ENCODE data around the gene WWC2.
"Not testable (repeated sequence)": the region's sequence is repeated elsewhere in the genome, so short reads cannot be mapped to it uniquely, and the experiment has no call there.

Gene WWC2

GRCh38 chr4:183318656-183319055 is 219.6 kb downstream of the WWC2 start:
- Histone ChIP-seq H3K9ac (ENCODE audit: low read depth, low read length) (no peak overlapping the region), H3K27ac (ENCODE audit: low read depth, low read length) (no peak overlapping the region), H3K9me3 (ENCODE audit: control insufficient read depth, insufficient read depth, low read length) (no peaks in the 10 kb centered on the region), H3K27me3 (ENCODE audit: control insufficient read depth, insufficient read depth, low read length) (no peaks in the 10 kb centered on the region), H3K4me3 (ENCODE audit: low read depth, low read length) (no peak overlapping the region), H3K4me1 (ENCODE audit: control insufficient read depth, insufficient read depth, low read length) (no peaks in the 10 kb centered on the region), H3K36me3 (ENCODE audit: control insufficient read depth, insufficient read depth, low read length) (peaks cover 43% of the 10 kb centered on the region)

- Histone ChIP-seq H3K27me3 (ENCODE audit: control insufficient read depth, insufficient read depth, low read length) (no peaks in the 10 kb centered on the region), H3K9me3 (ENCODE audit: control insufficient read depth, insufficient read depth, low read length) (no peaks in the 10 kb centered on the region), H3K4me3 (ENCODE audit: low read depth, low read length) (no peak within 1 kb of the TSS), H3K36me3 (ENCODE audit: control insufficient read depth, insufficient read depth, low read length) (peaks cover 25% of the 10 kb centered on the region), H3K27ac (ENCODE audit: low read depth, low read length) (no peak within 1 kb of the TSS), H3K4me1 (ENCODE audit: control insufficient read depth, insufficient read depth, low read length) (no peaks in the 10 kb centered on the region), H3K9ac (ENCODE audit: low read depth, low read length) (no peak within 1 kb of the TSS)
Measured at GRCh38 chr4:183320211-183321059, 221.4 kb downstream of the WWC2 start, which contains the start of gene CLDN22. CLDN22 (minus strand) TSS chr4:183320276; CDS start chr4:183320218, 58 bp downstream.

- no peak overlapping the region for H3K27ac ChIP-seq (ENCODE audit: low read depth, low read length)
- no peak overlapping the region for H3K9ac ChIP-seq (ENCODE audit: low read depth, low read length)
- H3K36me3 ChIP-seq (ENCODE audit: control insufficient read depth, insufficient read depth, low read length): peaks cover 19% of the 10 kb centered on the region
- no peaks in the 10 kb centered on the region for H3K27me3 ChIP-seq (ENCODE audit: control insufficient read depth, insufficient read depth, low read length)
- H3K4me3 ChIP-seq (ENCODE audit: low read depth, low read length): no peak overlapping the region
- H3K9me3 ChIP-seq (ENCODE audit: control insufficient read depth, insufficient read depth, low read length): peaks cover under 1% of the 10 kb centered on the region; the same call in 1 of the 2 replicates
- H3K4me1 ChIP-seq (ENCODE audit: control insufficient read depth, insufficient read depth, low read length): no peaks in the 10 kb centered on the region
Measured at GRCh38 chr4:183321079-183321478, 222.0 kb downstream of the WWC2 start.

- Histone ChIP-seq H3K27me3 (ENCODE audit: control insufficient read depth, insufficient read depth, low read length) (no peaks in the 10 kb centered on the region), H3K9me3 (ENCODE audit: control insufficient read depth, insufficient read depth, low read length) (peaks cover 3% of the 10 kb centered on the region; the same call in 1 of the 2 replicates), H3K9ac (ENCODE audit: low read depth, low read length) (no peak overlapping the region), H3K4me3 (ENCODE audit: low read depth, low read length) (no peak overlapping the region), H3K4me1 (ENCODE audit: control insufficient read depth, insufficient read depth, low read length) (no peaks in the 10 kb centered on the region), H3K27ac (ENCODE audit: low read depth, low read length) (no peak overlapping the region), H3K36me3 (ENCODE audit: control insufficient read depth, insufficient read depth, low read length) (peaks cover 14% of the 10 kb centered on the region)
Measured at GRCh38 chr4:183321516-183321915, 222.5 kb downstream of the WWC2 start.

GRCh38 chr4:183322326-183322725 is 223.3 kb downstream of the WWC2 start, which contains the start of gene CLDN24:
CLDN24 (minus strand) TSS chr4:183322426; CDS start chr4:183322426, 0 bp downstream.
- Histone ChIP-seq H3K4me3 (ENCODE audit: low read depth, low read length) (no peak within 1 kb of the TSS), H3K4me1 (ENCODE audit: control insufficient read depth, insufficient read depth, low read length) (no peaks in the 10 kb centered on the region), H3K27me3 (ENCODE audit: control insufficient read depth, insufficient read depth, low read length) (no peaks in the 10 kb centered on the region), H3K9ac (ENCODE audit: low read depth, low read length) (no peak within 1 kb of the TSS), H3K9me3 (ENCODE audit: control insufficient read depth, insufficient read depth, low read length) (peaks cover 3% of the 10 kb centered on the region; the same call in 1 of the 2 replicates), H3K27ac (ENCODE audit: low read depth, low read length) (no peak within 1 kb of the TSS), H3K36me3 (ENCODE audit: control insufficient read depth, insufficient read depth, low read length) (peaks cover 13% of the 10 kb centered on the region)

- peaks cover 11% of the 10 kb centered on the region for H3K36me3 ChIP-seq (ENCODE audit: control insufficient read depth, insufficient read depth, low read length)
- no peaks in the 10 kb centered on the region for H3K4me1 ChIP-seq (ENCODE audit: control insufficient read depth, insufficient read depth, low read length)
- H3K27me3 ChIP-seq (ENCODE audit: control insufficient read depth, insufficient read depth, low read length): no peaks in the 10 kb centered on the region
- no peak overlapping the region for H3K4me3 ChIP-seq (ENCODE audit: low read depth, low read length)
- no peak overlapping the region for H3K9ac ChIP-seq (ENCODE audit: low read depth, low read length)
- H3K27ac ChIP-seq (ENCODE audit: low read depth, low read length): no peak overlapping the region
- H3K9me3 ChIP-seq (ENCODE audit: control insufficient read depth, insufficient read depth, low read length): peaks cover 3% of the 10 kb centered on the region; the same call in 1 of the 2 replicates
Measured at GRCh38 chr4:183323295-183323694, 224.2 kb downstream of the WWC2 start.

GRCh38 chr4:183324056-183324455 is 225.0 kb downstream of the WWC2 start:
- H3K4me1 ChIP-seq (ENCODE audit: control insufficient read depth, insufficient read depth, low read length); H3K9me3 ChIP-seq (ENCODE audit: control insufficient read depth, insufficient read depth, low read length); H3K27ac ChIP-seq (ENCODE audit: low read depth, low read length); H3K27me3 ChIP-seq (ENCODE audit: control insufficient read depth, insufficient read depth, low read length); H3K9ac ChIP-seq (ENCODE audit: low read depth, low read length); H3K36me3 ChIP-seq (ENCODE audit: control insufficient read depth, insufficient read depth, low read length); H3K4me3 ChIP-seq (ENCODE audit: low read depth, low read length): not testable (repeated sequence)

- Histone ChIP-seq H3K4me1 (ENCODE audit: control insufficient read depth, insufficient read depth, low read length) (no peaks in the 10 kb centered on the region), H3K9ac (ENCODE audit: low read depth, low read length) (no peak overlapping the region), H3K9me3 (ENCODE audit: control insufficient read depth, insufficient read depth, low read length) (peaks cover 3% of the 10 kb centered on the region; the same call in 1 of the 2 replicates), H3K27ac (ENCODE audit: low read depth, low read length) (no peak overlapping the region), H3K36me3 (ENCODE audit: control insufficient read depth, insufficient read depth, low read length) (no peaks in the 10 kb centered on the region), H3K27me3 (ENCODE audit: control insufficient read depth, insufficient read depth, low read length) (no peaks in the 10 kb centered on the region), H3K4me3 (ENCODE audit: low read depth, low read length) (no peak overlapping the region)
Measured at GRCh38 chr4:183324619-183325018, 225.6 kb downstream of the WWC2 start.

- not testable (repeated sequence) for H3K36me3 ChIP-seq (ENCODE audit: control insufficient read depth, insufficient read depth, low read length); H3K27me3 ChIP-seq (ENCODE audit: control insufficient read depth, insufficient read depth, low read length); H3K27ac ChIP-seq (ENCODE audit: low read depth, low read length); H3K9me3 ChIP-seq (ENCODE audit: control insufficient read depth, insufficient read depth, low read length); H3K9ac ChIP-seq (ENCODE audit: low read depth, low read length); H3K4me3 ChIP-seq (ENCODE audit: low read depth, low read length); H3K4me1 ChIP-seq (ENCODE audit: control insufficient read depth, insufficient read depth, low read length)
Measured at GRCh38 chr4:183326387-183326786, 227.3 kb downstream of the WWC2 start.

- H3K36me3 ChIP-seq (ENCODE audit: control insufficient read depth, insufficient read depth, low read length): no peaks in the 10 kb centered on the region
- H3K9me3 ChIP-seq (ENCODE audit: control insufficient read depth, insufficient read depth, low read length): peaks cover 3% of the 10 kb centered on the region; the same call in 1 of the 2 replicates
- no peaks in the 10 kb centered on the region for H3K27me3 ChIP-seq (ENCODE audit: control insufficient read depth, insufficient read depth, low read length)
- no peak overlapping the region for H3K9ac ChIP-seq (ENCODE audit: low read depth, low read length)
- H3K4me3 ChIP-seq (ENCODE audit: low read depth, low read length): no peak overlapping the region
- H3K27ac ChIP-seq (ENCODE audit: low read depth, low read length): no peak overlapping the region
- H3K4me1 ChIP-seq (ENCODE audit: control insufficient read depth, insufficient read depth, low read length): no peaks in the 10 kb centered on the region
Measured at GRCh38 chr4:183326853-183327252, 227.8 kb downstream of the WWC2 start.

- H3K9ac ChIP-seq (ENCODE audit: low read depth, low read length): no peak overlapping the region
- H3K27ac ChIP-seq (ENCODE audit: low read depth, low read length): no peak overlapping the region
- H3K4me1 ChIP-seq (ENCODE audit: control insufficient read depth, insufficient read depth, low read length): no peaks in the 10 kb centered on the region
- H3K36me3 ChIP-seq (ENCODE audit: control insufficient read depth, insufficient read depth, low read length): no peaks in the 10 kb centered on the region
- no peak overlapping the region for H3K4me3 ChIP-seq (ENCODE audit: low read depth, low read length)
- no peaks in the 10 kb centered on the region for H3K27me3 ChIP-seq (ENCODE audit: control insufficient read depth, insufficient read depth, low read length)
- H3K9me3 ChIP-seq (ENCODE audit: control insufficient read depth, insufficient read depth, low read length): peaks cover 3% of the 10 kb centered on the region; the same call in 1 of the 2 replicates
Measured at GRCh38 chr4:183327827-183328226, 228.8 kb downstream of the WWC2 start.

Measured in HUES48 (cell line).